Liver (tissue), 9 donors: ENCODE results near the gene LSR. TPM values are rescaled to one million over a fixed set of nuclear protein-coding genes. Genes with fewer than 3 reads are reported as not detected.

Experiments
- DNase-seq: peaks from one replicate; pipeline ENCODE4 v3.0.0-alpha.2; 2017; ENCODE audit warnings: low spot score
- H3K27ac ChIP-seq, 2 donors: one replicate each; pipeline ENCODE4 v1.7.0; 2013; ENCODE audit warnings: inconsistent platforms in 2 of 2, low read length in 2 of 2, control low read depth in 1 of 2, low read depth in 1 of 2, mild to moderate bottlenecking in 1 of 2
- H3K27me3 ChIP-seq, 4 donors: one replicate each; pipeline versions ENCODE4 v1.6.1 to v1.7.0; 2013; ENCODE audit warnings: low read length in 3 of 4, inconsistent platforms in 1 of 4, mild to moderate bottlenecking in 1 of 4, moderate library complexity in 1 of 4; ENCODE audit not compliant: control insufficient read depth in 4 of 4, insufficient read depth in 4 of 4
- H3K36me3 ChIP-seq, 4 donors: one replicate each; pipeline versions ENCODE4 v1.6.1 to v1.7.0; 2013; ENCODE audit warnings: low read length in 3 of 4, mild to moderate bottlenecking in 3 of 4, low read depth in 1 of 4, moderate library complexity in 1 of 4; ENCODE audit not compliant: control insufficient read depth in 4 of 4, insufficient read depth in 3 of 4
- H3K4me1 ChIP-seq, 4 donors: one replicate each; pipeline versions ENCODE4 v1.6.1 to v1.7.0; 2013; ENCODE audit warnings: low read length in 3 of 4, mild to moderate bottlenecking in 3 of 4, moderate library complexity in 1 of 4; ENCODE audit not compliant: control insufficient read depth in 4 of 4, insufficient read depth in 4 of 4
- H3K4me3 ChIP-seq, 3 donors: one replicate each; pipeline versions ENCODE4 v1.6.1 to v1.7.0; 2013; ENCODE audit warnings: low read length in 3 of 3, control low read depth in 1 of 3, low read depth in 1 of 3, mild to moderate bottlenecking in 1 of 3
- H3K9ac ChIP-seq, 2 donors: one replicate each; pipeline ENCODE4 v1.7.0; 2013; ENCODE audit warnings: low read length in 2 of 2, mild to moderate bottlenecking in 2 of 2, moderate library complexity in 2 of 2, control low read depth in 1 of 2, low read depth in 1 of 2
- H3K9me3 ChIP-seq, 4 donors: one replicate each; pipeline versions ENCODE4 v1.6.1 to v1.7.0; 2013; ENCODE audit warnings: low read length in 3 of 4; ENCODE audit not compliant: control insufficient read depth in 4 of 4
- CTCF ChIP-seq: fragments of 150-350 bp; IDR thresholded peaks from 2 replicates; pipeline ENCODE4 v1.5.1; 2017; ENCODE audit warnings: improper control_type of control experiment, low read depth, low read length; ENCODE audit not compliant: missing input control
- EGR1 ChIP-seq, 2 donors: IDR thresholded peaks; 2 replicates each; pipeline ENCODE4 v1.6.1; 2016 to 2018; ENCODE audit warnings: antibody characterized with exemption in 2 of 2, low read depth in 2 of 2
- FOXA1 ChIP-seq: IDR thresholded peaks from 2 replicates; pipeline ENCODE4 v1.6.1; 2016; ENCODE audit warnings: antibody characterized with exemption
- FOXA2 ChIP-seq: IDR thresholded peaks from 2 replicates; pipeline ENCODE4 v1.6.1; 2016; ENCODE audit warnings: antibody characterized with exemption
- GABPA ChIP-seq, 2 donors: IDR thresholded peaks in 1 of 2; conservative IDR thresholded peaks in 1 of 2; 2 replicates each; pipeline ENCODE4 v1.6.1; 2016; ENCODE audit warnings: antibody characterized with exemption in 2 of 2, mild to moderate bottlenecking in 1 of 2, moderate library complexity in 1 of 2
- HNF4A ChIP-seq, 2 donors: conservative IDR thresholded peaks; 2 replicates each; pipeline ENCODE4 v1.6.1; 2016; ENCODE audit warnings: antibody characterized with exemption in 2 of 2, mild to moderate bottlenecking in 2 of 2
- MAX ChIP-seq: IDR thresholded peaks from 2 replicates; pipeline ENCODE4 v1.6.1; 2016; ENCODE audit warnings: antibody characterized with exemption
- NR2F2 ChIP-seq: IDR thresholded peaks from 2 replicates; pipeline ENCODE4 v1.6.1; 2016; ENCODE audit warnings: antibody characterized with exemption
- RXRA ChIP-seq, 2 donors: IDR thresholded peaks; 2 replicates each; pipeline ENCODE4 v1.6.1; 2017 to 2018; ENCODE audit warnings: antibody characterized with exemption in 2 of 2, mild to moderate bottlenecking in 1 of 2
- SP1 ChIP-seq: IDR thresholded peaks from 2 replicates; pipeline ENCODE4 v1.6.1; 2018; ENCODE audit warnings: antibody characterized with exemption, mild to moderate bottlenecking
- TAF1 ChIP-seq: conservative IDR thresholded peaks from 2 replicates; pipeline ENCODE4 v1.6.1; 2016; ENCODE audit warnings: antibody characterized with exemption, mild to moderate bottlenecking
- YY1 ChIP-seq: IDR thresholded peaks from 2 replicates; pipeline ENCODE4 v1.6.1; 2016; ENCODE audit warnings: antibody characterized with exemption, mild to moderate bottlenecking
- ZBTB33 ChIP-seq: IDR thresholded peaks from 2 replicates; pipeline ENCODE4 v1.6.1; 2016; ENCODE audit warnings: antibody characterized with exemption
- WGBS: extraction: QIAGEN DNeasy Blood & Tissue Kit; methylation state at CpG from one replicate; pipeline ENCODE4 v1.1.7; 2013; 5-methylcytosine and 5-hydroxymethylcytosine counted together
- polyA plus RNA-seq, 2 donors: library from polyadenylated mRNA; stranded (reverse) in 1 of 2; unstranded in 1 of 2; fragments of 200-250 nt in 1 of 2; fragments of >200 nt in 1 of 2; fragmentation: Nextera tagmentation in 1 of 2; extraction: Ambion mirVana in 1 of 2; gene quantifications; one replicate each; pipeline versions ENCODE4 v1.2.1 to v1.2.3, GENCODE V29; 2013 to 2015
- total RNA-seq, 2 donors: library from RNA; depleted of rRNA; stranded (reverse); fragments of >200 nt; gene quantifications; one replicate each; pipeline ENCODE4 v1.2.3, GENCODE V29; 2014
- donor health status: healthy.
- donor health status: healthy.
- donor health status: healthy.
- donor health status: healthy.
- donor health status: healthy.

The LSR gene
- total and polyA plus RNA-seq, 4 donors: 33.7 to 150 (median 48.0) TPM

- H3K9ac ChIP-seq: no peak overlapping the region
- no peak overlapping the region for H3K4me3 ChIP-seq
- H3K9me3 ChIP-seq: no peaks in the 10 kb centered on the region
- no peaks in the 10 kb centered on the region for H3K4me1 ChIP-seq
- H3K27ac ChIP-seq: no peak overlapping the region
- H3K27me3 ChIP-seq: no peaks in the 10 kb centered on the region
- DNase-seq: no peak
- 81% methylated on average over 6 of the region's 6 CpGs for WGBS
- H3K36me3 ChIP-seq: no peaks in the 10 kb centered on the region
- TF ChIP-seq RXRA (IDR thresholded peaks at IDR 0.05) (no peak), NR2F2 (no peak), SP1 (no peak), MAX (no peak), FOXA1 (no peak), CTCF (no peak)
Measured at GRCh38 chr19:35223084-35223790, 25.6 kb upstream of the LSR start.

- TF ChIP-seq EGR1 (IDR thresholded peaks at IDR 0.05; ENCODE audit: low read depth in 2 of 2) (no peak), NR2F2 (no peak), TAF1 (no peak), RXRA (IDR thresholded peaks at IDR 0.05) (no peak), YY1 (no peak), GABPA (IDR thresholded peaks at IDR 0.05 in 1 of 2, conservative IDR thresholded peaks at IDR 0.05 in 1 of 2) (no peak), MAX (no peak), SP1 (no peak), FOXA1 (no peak)
- Histone ChIP-seq H3K27me3 (no peaks in the 10 kb centered on the region), H3K4me3 (no peak overlapping the region), H3K9ac (no peak overlapping the region), H3K9me3 (no peaks in the 10 kb centered on the region), H3K36me3 (no peaks in the 10 kb centered on the region), H3K27ac (no peak overlapping the region), H3K4me1 (no peaks in the 10 kb centered on the region)
- DNase-seq: no peak
- 89% methylated on average over 4 of the region's 4 CpGs for WGBS
Measured at GRCh38 chr19:35223862-35224505, 24.8 kb upstream of the LSR start.

- Histone ChIP-seq H3K9ac (no peak overlapping the region), H3K27ac (no peak overlapping the region), H3K9me3 (no peaks in the 10 kb centered on the region), H3K27me3 (no peaks in the 10 kb centered on the region), H3K4me1 (no peaks in the 10 kb centered on the region), H3K4me3 (no peak overlapping the region), H3K36me3 (no peaks in the 10 kb centered on the region)
- 74% methylated on average over 41 of the region's 41 CpGs for WGBS
- peak; percentile 68 for DNase-seq
- TF ChIP-seq TAF1 (no peak), HNF4A (conservative IDR thresholded peaks at IDR 0.05) (no peak), FOXA1 (no peak), ZBTB33 (no peak), MAX (no peak), RXRA (IDR thresholded peaks at IDR 0.05) (no peak), FOXA2 (no peak), CTCF (no peak), EGR1 (IDR thresholded peaks at IDR 0.05; ENCODE audit: low read depth in 2 of 2) (no peak), YY1 (no peak)
Measured at GRCh38 chr19:35224681-35225571, 23.9 kb upstream of the LSR start.
